Mesothelial cell of epicardium (in vitro differentiated cells): Measurements from ENCODE around the gene CRELD2. TPM values are rescaled to one million over a fixed set of nuclear protein-coding genes. Genes with fewer than 3 reads are reported as not detected.

Experiments
- DNase-seq, 2 experiments: peaks; one replicate each; pipeline ENCODE4 v3.0.0; 2021; ENCODE audit warnings: low spot score in 2 of 2; ENCODE audit not compliant: unreplicated experiment in 2 of 2
- H3K27ac Mint-ChIP-seq: 2 replicates; pipeline ENCODE4 v1.8.0; 2021; ENCODE audit warnings: mixed read lengths
- H3K27me3 Mint-ChIP-seq: 2 replicates; pipeline ENCODE4 v1.8.0; 2021; ENCODE audit warnings: low read depth, mixed read lengths
- H3K36me3 Mint-ChIP-seq: 2 replicates; pipeline ENCODE4 v1.8.0; 2021; ENCODE audit warnings: mixed read lengths
- H3K4me1 Mint-ChIP-seq: 2 replicates; pipeline ENCODE4 v1.8.0; 2021; ENCODE audit warnings: mixed read lengths
- H3K4me3 Mint-ChIP-seq: 2 replicates; pipeline ENCODE4 v1.8.0; 2021; ENCODE audit warnings: mild to moderate bottlenecking, moderate library complexity, mixed read lengths
- H3K9me3 Mint-ChIP-seq: 2 replicates; pipeline ENCODE4 v1.8.0; 2021; ENCODE audit warnings: mixed read lengths
- total RNA-seq: library from RNA; stranded (reverse); gene quantifications from 3 replicates; pipeline ENCODE4 v1.2.1, GENCODE V29; 2021
- TF ChIP-seq, protein P1 (sequence below): fragments of 200-600 bp; sonication (generic); IDR thresholded peaks from one replicate; pipeline ENCODE4 v1.5.0; 2021; ENCODE audit warnings: antibody characterized with exemption; ENCODE audit not compliant: unreplicated experiment

CRELD2 gene
- total RNA-seq, 1 donor from 2014 or later: 41.4 TPM

DNA sequence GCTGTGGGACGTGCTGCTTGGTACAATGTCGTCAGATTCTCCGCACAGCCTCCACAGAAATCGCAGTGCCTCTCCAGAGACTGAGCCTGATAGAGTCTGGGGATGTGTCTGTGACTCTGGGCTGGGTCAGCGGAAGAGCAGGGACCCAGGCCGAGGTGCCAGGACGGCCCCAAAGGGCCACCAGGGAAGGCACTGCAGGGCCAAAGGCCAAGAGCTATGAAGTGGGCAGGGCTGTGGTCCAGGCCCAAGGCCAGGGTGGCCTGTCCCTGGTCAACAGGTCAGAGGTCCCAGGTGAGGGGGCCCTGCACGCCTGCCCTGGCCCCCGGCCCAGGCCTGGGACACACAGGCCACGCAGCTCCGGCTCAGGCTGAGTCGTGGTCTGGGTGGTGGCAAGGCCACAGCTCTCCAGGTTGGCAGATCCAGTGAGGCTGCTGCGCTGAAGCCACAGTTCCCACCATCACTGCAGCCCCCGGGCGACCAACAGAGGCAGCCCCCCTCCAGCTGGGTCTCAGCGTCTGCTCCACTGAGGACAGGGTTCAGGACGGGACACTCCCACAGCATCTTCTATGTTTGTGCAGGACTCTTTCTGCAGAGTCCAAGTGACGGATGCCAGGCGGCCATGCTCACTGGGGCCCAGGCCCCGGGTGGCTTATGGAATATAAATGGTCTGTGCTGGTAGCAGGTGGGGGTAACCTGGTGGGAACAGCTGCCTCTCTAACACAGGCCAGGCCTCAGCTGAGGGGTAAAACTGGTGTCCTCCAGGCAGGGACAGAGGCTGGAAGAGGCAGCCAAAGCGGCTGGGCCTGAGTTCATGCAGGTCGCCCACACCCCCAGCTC is 37.4 kb downstream of the CRELD2 start:
- no peaks in the 10 kb centered on the region for H3K27me3 Mint-ChIP-seq
- H3K9me3 Mint-ChIP-seq: no peaks in the 10 kb centered on the region
- H3K4me1 Mint-ChIP-seq: peaks cover 42% of the 10 kb centered on the region
- H3K36me3 Mint-ChIP-seq: no peaks in the 10 kb centered on the region
- no peak for DNase-seq
- H3K27ac Mint-ChIP-seq: peak overlapping the region; percentile 87
- H3K4me3 Mint-ChIP-seq: no peak overlapping the region
- TF ChIP-seq, protein P1, sequence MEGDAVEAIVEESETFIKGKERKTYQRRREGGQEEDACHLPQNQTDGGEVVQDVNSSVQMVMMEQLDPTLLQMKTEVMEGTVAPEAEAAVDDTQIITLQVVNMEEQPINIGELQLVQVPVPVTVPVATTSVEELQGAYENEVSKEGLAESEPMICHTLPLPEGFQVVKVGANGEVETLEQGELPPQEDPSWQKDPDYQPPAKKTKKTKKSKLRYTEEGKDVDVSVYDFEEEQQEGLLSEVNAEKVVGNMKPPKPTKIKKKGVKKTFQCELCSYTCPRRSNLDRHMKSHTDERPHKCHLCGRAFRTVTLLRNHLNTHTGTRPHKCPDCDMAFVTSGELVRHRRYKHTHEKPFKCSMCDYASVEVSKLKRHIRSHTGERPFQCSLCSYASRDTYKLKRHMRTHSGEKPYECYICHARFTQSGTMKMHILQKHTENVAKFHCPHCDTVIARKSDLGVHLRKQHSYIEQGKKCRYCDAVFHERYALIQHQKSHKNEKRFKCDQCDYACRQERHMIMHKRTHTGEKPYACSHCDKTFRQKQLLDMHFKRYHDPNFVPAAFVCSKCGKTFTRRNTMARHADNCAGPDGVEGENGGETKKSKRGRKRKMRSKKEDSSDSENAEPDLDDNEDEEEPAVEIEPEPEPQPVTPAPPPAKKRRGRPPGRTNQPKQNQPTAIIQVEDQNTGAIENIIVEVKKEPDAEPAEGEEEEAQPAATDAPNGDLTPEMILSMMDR: no peak

DNA sequence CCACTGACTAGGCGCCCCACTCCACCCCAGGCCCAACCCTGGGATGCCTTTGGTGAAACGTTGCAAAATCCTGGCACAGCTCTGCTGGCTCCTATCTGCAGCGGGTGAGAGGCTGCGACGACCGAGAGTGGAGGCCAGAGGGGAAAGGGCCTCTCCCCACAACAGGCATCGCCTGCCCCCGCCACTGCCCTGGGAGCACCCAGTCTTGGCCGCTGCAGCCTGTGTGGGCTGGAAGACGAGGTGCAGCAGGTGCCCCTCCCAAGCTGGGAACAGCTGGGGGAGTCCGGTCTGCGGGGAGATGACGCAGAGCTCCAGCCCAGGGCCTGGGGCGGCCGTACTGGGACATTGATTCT is 38.0 kb downstream of the CRELD2 start:
- DNase-seq: no peak
- TF ChIP-seq, protein P1: no peak
- Mint-ChIP-seq H3K27me3 (no peaks in the 10 kb centered on the region), H3K9me3 (no peaks in the 10 kb centered on the region), H3K27ac (peak overlapping the region; percentile 67), H3K36me3 (no peaks in the 10 kb centered on the region), H3K4me1 (peaks cover 42% of the 10 kb centered on the region), H3K4me3 (no peak overlapping the region)

DNA sequence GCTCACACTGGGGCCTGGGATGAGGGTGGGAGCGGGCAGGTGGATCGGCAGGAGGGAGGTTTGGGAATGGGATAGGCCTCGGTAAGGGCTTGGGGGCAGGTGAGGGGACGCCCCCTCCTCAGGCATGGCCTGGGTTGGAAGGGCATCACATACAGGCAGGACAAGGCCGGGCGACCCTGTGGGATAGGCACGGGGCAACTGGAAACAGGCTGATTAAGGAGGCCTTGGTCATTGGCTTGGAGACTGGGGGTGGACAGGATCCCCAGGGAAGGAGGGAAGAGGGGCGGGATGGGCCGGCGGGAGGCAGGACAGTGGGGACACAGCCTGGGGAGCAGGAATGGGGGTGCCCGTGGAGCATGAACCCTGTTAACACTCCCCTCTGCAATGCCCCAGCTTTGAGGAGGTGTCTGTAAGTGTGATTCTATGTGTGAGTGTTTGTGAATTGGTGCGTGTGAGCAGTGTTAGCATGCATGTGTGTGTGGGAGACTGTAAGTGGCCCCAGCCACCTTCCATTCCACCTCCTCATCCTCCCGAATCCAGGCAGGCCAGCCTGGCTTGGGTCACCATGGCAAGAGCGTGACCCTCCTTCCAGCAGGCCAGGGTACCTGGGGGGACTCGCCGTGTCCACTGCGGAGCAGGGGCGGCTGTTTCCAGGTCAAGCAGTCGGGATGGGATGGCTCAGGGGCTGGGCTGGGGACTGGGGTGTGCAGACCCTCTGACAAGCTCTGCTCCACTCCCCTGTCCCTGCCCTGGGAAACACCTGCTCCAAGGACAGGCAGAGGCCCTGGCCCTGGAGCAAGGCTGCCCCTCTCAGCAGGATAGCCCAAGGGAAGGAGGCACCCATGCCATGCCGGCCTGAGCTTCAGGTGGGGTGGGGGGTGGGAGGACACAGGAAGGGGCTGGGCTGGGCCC is 38.7 kb downstream of the CRELD2 start:
- Mint-ChIP-seq H3K27ac (peak overlapping the region; percentile 67), H3K4me3 (no peak overlapping the region), H3K27me3 (no peaks in the 10 kb centered on the region), H3K4me1 (peaks cover 38% of the 10 kb centered on the region), H3K36me3 (no peaks in the 10 kb centered on the region), H3K9me3 (no peaks in the 10 kb centered on the region)
- DNase-seq: no peak
- TF ChIP-seq, protein P1: no peak

DNA sequence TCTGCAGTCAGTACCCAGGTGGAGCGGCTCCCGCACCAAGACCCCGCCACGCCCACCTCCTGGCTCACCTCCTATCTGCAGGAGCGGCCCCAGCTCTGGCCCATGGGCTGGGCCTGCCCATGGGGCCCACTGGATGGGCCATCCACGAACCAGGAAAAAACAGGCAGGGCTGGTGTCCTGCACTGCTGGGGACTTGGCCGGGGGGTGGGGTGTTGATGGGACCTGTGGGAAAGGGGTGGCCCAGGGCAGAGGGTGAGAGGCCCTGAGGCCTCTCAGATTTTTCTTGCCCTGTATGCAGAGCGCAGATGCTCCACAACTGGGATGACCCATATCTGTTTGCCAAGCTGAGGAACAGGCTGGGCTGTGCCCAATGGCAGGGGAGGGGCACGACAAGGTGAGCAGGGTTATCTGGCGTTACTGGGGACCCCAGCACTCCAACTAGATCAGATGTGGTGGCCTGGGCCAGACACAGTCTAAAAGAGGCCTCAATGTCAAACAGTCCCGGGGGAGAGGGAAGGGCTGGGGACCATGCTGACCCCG is 39.5 kb downstream of the CRELD2 start:
- Mint-ChIP-seq H3K9me3 (no peaks in the 10 kb centered on the region), H3K36me3 (no peaks in the 10 kb centered on the region), H3K4me3 (no peak overlapping the region), H3K27ac (peak overlapping the region; percentile 53), H3K4me1 (peaks cover 34% of the 10 kb centered on the region), H3K27me3 (no peaks in the 10 kb centered on the region)
- no peak for DNase-seq
- TF ChIP-seq, protein P1: no peak

DNA sequence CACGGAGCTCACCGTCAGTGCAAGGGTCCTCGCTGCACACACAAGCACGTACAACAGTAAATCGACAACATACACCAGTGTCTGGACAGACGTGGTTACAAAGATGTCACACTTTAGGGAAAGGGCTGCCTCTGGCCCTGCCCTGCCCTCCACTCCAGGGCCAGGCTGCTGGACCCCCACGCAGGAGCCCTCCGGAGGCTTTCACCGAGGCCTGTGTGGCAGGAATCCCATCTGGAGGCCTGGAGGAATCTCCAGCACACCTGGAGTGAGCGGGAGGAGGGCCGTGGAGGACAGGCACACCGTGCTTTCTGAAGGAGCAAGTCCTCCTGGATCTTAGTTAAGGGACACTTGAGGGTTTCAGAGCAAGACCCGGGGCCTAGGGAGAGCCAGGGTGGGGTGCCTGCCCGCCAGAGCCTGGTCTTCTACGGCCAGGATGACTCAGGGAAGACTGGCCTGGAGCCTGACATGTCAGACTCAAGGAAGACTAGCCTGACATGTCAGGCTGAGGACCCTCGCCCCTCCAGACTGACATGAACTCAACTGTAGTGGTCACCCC is 40.0 kb downstream of the CRELD2 start:
- no peaks in the 10 kb centered on the region for H3K36me3 Mint-ChIP-seq
- peak overlapping the region; percentile 53 for H3K27ac Mint-ChIP-seq
- no peaks in the 10 kb centered on the region for H3K27me3 Mint-ChIP-seq
- H3K4me3 Mint-ChIP-seq: peak overlapping the region; percentile 53
- TF ChIP-seq, protein P1: no peak
- no peaks in the 10 kb centered on the region for H3K9me3 Mint-ChIP-seq
- H3K4me1 Mint-ChIP-seq: peaks cover 37% of the 10 kb centered on the region
- DNase-seq: no peak
